Muscle layer of duodenum (tissue), 2 donors: ENCODE results near the gene FRK.
"Not testable (repeated sequence)": the region's sequence is repeated elsewhere in the genome, so short reads cannot be mapped to it uniquely, and the experiment has no call there.

Source experiments
- H3K27ac ChIP-seq: one replicate; pipeline ENCODE4 v1.7.0; 2013; ENCODE audit warnings: mild to moderate bottlenecking, low read length
- H3K27me3 ChIP-seq: one replicate; pipeline ENCODE4 v1.7.0; 2013; ENCODE audit warnings: low read depth, mild to moderate bottlenecking, control low read depth, low read length
- H3K36me3 ChIP-seq, 2 donors: one replicate each; pipeline ENCODE4 v1.7.0; 2013; ENCODE audit warnings: low read length in 2 of 2, control low read depth in 1 of 2, mild to moderate bottlenecking in 1 of 2; ENCODE audit not compliant: insufficient read depth in 2 of 2, control insufficient read depth in 1 of 2
- H3K4me1 ChIP-seq, 2 donors: one replicate each; pipeline ENCODE4 v1.7.0; 2013; ENCODE audit warnings: low read length in 2 of 2, mild to moderate bottlenecking in 2 of 2, control low read depth in 1 of 2, moderate library complexity in 1 of 2; ENCODE audit not compliant: insufficient read depth in 2 of 2, control insufficient read depth in 1 of 2
- H3K4me3 ChIP-seq, 2 donors: one replicate each; pipeline ENCODE4 v1.7.0; 2013; ENCODE audit warnings: low read length in 2 of 2, low read depth in 1 of 2, mild to moderate bottlenecking in 1 of 2
- H3K9me3 ChIP-seq, 2 donors: one replicate each; pipeline ENCODE4 v1.7.0; 2013; ENCODE audit warnings: low read length in 2 of 2, control low read depth in 1 of 2, mild to moderate bottlenecking in 1 of 2; ENCODE audit not compliant: control insufficient read depth in 1 of 2
- donor health status: healthy.

FRK gene

DNA sequence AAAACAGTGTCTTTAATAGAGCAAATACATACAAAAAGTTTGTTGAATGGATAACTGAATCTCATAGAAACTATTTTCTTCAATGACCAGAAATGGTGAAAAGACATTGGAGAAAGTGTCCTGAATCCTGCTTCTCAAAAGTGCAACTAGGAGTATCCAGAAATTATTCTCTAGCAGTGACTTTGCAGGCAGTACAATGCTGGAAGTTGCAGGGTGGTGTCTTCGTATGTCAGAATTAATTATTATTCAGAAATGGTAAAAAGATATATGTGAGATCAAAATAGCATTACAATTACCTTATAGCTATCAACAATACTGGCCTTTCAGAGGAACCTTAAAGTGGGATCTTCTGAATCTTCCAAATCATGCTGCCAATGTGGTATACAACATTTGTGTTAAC is 10.0 kb downstream of the FRK start:
- Histone ChIP-seq H3K4me1 (peaks cover 0 to 5% of the 10 kb centered on the region in 2 donors), H3K4me3 (no peak overlapping the region), H3K27ac (no peak overlapping the region)

DNA sequence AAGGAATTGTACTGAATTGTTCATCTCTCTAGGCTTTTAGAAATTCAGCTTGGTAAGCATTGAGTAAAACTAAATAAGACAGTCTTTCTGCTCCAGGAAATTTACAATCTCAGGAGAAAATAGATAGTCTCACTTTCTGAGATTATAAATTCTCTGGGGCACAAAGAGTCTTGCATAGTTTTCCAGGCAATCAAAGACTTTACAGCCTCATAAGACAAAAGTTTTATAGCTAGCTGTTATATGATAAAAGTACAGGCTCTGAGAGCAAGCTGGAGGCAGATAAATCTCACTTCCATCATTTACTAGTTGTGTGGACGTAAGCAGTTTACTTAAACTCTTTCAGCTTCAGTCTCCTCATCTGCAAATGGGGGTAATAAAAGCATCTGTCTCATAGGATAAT is 11.4 kb downstream of the FRK start:
- H3K4me1 ChIP-seq = peaks cover 0 to 5% of the 10 kb centered on the region in 2 donors
- no peaks in the 10 kb centered on the region for H3K9me3 ChIP-seq
- H3K27ac ChIP-seq = no peak overlapping the region
- H3K27me3 ChIP-seq = no peaks in the 10 kb centered on the region
- H3K36me3 ChIP-seq = no peaks in the 10 kb centered on the region
- H3K4me3 ChIP-seq = no peak overlapping the region

More for the DNA sequence above, 10.0 kb downstream of the FRK start:
- no peaks in the 10 kb centered on the region for H3K27me3 ChIP-seq
- no peaks in the 10 kb centered on the region for H3K36me3 ChIP-seq
- no peaks in the 10 kb centered on the region for H3K9me3 ChIP-seq

DNA sequence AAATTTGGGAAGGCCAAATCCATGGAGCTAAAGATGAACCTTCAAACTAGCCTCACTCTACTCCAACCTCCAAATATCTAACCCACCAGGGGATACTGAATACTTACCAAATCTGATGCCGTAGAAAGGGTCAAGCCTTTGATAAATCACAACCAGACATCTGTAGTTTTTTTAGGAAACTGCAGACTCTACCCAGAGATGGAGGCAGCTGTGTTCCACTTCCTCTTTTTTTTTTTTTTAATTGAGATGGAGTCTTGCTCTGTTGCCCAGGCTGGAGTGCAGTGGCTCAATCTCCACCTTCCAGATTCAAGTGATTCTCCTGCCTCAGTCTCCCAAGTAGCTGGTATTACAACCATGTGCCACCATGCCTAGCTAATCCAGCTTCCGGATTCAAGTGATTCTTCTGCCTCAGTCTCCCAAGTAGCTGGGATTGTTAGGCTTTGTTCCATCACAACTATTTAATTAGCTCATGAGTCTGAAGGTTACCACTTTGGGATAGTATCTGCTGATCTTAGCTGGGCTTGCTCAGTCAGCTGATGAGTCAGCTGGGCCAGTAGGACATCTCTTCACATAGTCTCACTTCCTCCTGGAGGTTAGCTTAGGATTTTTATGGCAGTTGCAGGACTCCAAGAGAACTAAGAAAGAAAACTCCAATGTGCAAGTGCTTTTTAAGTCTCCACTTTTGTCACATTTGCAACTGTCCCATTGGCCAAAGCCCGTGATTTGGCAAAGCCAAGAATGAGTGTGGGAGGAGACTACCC is 13.3 kb downstream of the FRK start:
- no peaks in the 10 kb centered on the region for H3K27me3 ChIP-seq
- no peaks in the 10 kb centered on the region for H3K36me3 ChIP-seq
- H3K4me3 ChIP-seq = no peak overlapping the region
- no peak overlapping the region for H3K27ac ChIP-seq
- H3K9me3 ChIP-seq = peaks cover 0 to 6% of the 10 kb centered on the region in 2 donors
- peaks cover 0 to 5% of the 10 kb centered on the region in 2 donors for H3K4me1 ChIP-seq

DNA sequence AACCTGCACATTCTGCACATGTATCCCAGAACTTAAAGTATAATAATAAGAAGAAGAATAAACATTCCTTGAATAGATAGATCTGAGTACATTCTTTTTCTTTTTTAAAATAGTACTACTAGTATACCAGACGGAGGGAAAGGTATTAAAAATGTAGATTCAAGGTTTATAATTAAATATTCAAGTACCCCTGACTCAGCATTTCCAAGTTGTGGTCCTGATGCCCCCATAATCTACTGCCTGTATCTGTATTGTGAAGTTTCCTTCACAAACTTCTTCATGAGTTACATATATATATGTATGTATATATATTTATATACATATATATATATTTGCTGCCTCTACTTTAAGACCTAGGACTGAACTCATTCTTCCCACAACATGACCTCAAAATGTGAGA is 14.0 kb downstream of the FRK start:
- Histone ChIP-seq H3K36me3 (no peaks in the 10 kb centered on the region), H3K9me3 (peaks cover 0 to 6% of the 10 kb centered on the region in 2 donors), H3K4me3 (no peak overlapping the region), H3K27ac (no peak overlapping the region), H3K4me1 (peaks cover 0 to 5% of the 10 kb centered on the region in 2 donors), H3K27me3 (no peaks in the 10 kb centered on the region)

DNA sequence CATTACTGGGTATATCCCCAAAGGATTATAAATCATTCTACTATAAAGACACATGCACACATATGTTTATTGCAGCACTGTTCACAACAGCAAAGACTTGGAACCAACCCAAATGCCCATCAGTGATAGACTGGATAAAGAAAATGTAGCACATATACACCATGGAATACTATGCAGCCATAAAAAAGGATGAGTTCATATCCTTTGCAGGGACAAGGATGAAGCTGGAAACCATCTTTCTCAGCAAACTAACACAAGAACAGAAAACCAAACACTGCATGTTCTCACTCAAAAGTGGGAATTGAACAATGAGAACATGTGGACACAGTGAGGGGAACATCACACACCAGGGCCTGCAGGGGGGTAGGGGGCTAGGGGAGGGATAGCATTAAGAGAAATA is 14.4 kb downstream of the FRK start:
- not testable (repeated sequence) for H3K27ac ChIP-seq, H3K36me3 ChIP-seq, H3K4me1 ChIP-seq, H3K27me3 ChIP-seq, H3K4me3 ChIP-seq, H3K9me3 ChIP-seq

DNA sequence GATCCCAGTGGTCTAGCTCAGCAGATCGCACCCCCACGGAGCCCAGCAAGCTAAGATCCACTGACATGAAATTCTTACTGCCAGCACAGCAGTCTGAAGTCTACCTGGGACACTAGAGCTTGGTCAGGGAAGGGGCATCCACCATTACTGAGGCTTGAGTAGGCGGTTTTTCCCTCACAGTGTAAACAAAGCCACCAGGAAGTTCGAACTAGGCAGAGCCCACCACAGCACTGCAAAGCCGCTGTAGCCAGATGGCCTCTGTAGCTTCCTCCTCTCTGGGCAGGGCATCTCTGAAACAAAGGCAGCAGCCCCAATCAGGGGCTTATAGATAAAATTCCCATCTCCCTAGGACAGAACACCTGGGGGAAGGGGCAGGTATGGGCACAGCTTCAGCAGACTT is 18.8 kb downstream of the FRK start:
- Histone ChIP-seq H3K27ac (no peak overlapping the region), H3K9me3 (peaks cover 0 to 6% of the 10 kb centered on the region in 2 donors), H3K36me3 (no peaks in the 10 kb centered on the region), H3K4me3 (no peak overlapping the region), H3K27me3 (no peaks in the 10 kb centered on the region), H3K4me1 (no peaks in the 10 kb centered on the region)

DNA sequence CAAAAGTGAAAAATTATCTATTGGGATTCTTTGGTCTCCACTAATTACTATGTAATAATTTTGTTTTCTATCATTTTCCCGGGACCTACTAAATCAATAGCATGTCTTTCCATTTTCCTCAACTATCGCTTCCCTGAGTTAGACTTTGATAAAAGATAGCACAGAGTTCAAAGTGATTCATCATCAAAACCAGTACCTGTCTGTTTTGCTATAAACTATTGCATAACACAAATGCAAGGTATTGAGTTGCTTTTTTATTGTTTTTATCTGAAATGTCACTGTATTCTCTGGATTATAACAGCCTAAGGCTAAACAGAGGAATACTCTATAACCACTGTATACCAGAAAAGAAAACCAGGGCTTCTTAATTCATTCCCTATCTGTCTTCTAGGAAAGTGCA is 19.7 kb downstream of the FRK start:
- Histone ChIP-seq H3K4me3 (no peak overlapping the region), H3K4me1 (no peaks in the 10 kb centered on the region), H3K9me3 (peaks cover 0 to 6% of the 10 kb centered on the region in 2 donors), H3K27me3 (no peaks in the 10 kb centered on the region), H3K27ac (no peak overlapping the region), H3K36me3 (no peaks in the 10 kb centered on the region)

DNA sequence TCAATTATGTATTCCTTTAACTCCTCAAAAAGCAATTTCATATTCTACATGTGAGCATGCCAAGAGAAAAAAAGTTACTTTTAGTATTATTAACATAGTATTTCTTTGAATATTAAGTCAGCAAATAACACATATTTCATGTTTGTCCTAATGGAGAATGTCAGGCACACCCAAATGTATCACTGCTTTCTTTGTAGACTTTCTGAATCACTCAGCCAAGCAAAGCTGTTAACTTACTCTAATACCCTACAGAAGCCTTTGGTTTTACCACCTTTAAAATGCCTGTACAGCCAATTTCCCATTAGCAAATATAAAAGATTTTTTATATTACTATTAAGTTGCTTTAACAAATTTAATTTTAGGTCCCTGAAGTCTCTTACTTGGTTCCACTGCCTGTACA is 23.8 kb downstream of the FRK start:
- Histone ChIP-seq H3K36me3 (no peaks in the 10 kb centered on the region), H3K27ac (no peak overlapping the region), H3K4me3 (no peak overlapping the region), H3K9me3 (no peaks in the 10 kb centered on the region), H3K27me3 (no peaks in the 10 kb centered on the region), H3K4me1 (no peaks in the 10 kb centered on the region)

DNA sequence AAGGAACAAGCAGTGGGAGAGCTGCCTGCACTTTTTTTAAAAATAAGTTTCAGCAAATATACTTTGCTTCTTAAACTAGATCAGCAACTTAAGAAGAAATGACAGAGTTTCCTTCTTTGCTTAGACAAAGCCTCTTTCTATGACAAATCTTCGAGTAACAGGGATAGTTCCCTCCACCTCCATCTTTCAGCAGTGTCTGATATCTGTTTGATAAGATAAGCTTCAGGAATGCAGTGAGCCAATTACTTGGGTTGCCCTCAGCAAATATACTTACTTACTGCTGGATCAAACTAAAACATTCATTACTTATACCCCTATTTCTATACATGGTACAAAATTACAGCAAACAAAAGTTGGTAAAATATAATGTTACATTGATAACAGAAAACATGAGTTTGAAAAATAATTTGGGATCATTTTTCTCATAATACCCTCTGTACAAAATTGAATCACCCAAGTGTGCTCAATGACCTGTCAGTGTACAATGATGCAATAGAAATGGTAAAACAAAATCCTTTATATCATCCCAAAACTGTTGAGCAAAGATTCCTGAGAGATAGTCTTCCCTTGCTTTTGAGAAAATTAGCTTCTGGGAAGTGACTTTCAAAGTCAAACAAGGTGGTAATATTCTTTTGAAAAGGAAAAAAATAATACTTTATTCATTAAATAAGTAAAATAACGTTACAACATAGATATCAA is 24.5 kb downstream of the FRK start:
- Histone ChIP-seq H3K9me3 (no peaks in the 10 kb centered on the region), H3K27ac (no peak overlapping the region), H3K4me1 (no peaks in the 10 kb centered on the region), H3K4me3 (no peak overlapping the region), H3K36me3 (no peaks in the 10 kb centered on the region), H3K27me3 (no peaks in the 10 kb centered on the region)

DNA sequence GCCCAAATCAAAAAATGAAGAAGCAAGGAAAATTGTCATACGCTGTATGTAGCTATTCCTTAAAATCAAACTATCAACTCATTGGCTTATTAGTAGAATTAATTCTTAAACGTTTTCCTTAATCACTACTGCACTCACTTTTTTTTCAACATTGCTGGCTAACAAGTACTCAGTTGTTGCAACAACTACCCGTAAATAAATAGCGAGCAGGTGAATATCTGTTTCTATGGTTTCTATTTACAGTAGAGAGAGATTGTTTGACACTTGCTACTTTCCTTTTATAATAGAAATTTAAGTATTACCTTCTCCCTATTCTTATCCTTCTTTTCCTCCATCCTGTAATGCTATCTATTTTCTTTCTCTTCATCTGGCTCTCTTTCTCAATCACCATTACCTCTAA is 25.1 kb downstream of the FRK start:
- Histone ChIP-seq H3K4me1 (peaks cover 0 to 4% of the 10 kb centered on the region in 2 donors), H3K36me3 (no peaks in the 10 kb centered on the region), H3K4me3 (no peak overlapping the region), H3K9me3 (no peaks in the 10 kb centered on the region), H3K27ac (no peak overlapping the region), H3K27me3 (no peaks in the 10 kb centered on the region)

DNA sequence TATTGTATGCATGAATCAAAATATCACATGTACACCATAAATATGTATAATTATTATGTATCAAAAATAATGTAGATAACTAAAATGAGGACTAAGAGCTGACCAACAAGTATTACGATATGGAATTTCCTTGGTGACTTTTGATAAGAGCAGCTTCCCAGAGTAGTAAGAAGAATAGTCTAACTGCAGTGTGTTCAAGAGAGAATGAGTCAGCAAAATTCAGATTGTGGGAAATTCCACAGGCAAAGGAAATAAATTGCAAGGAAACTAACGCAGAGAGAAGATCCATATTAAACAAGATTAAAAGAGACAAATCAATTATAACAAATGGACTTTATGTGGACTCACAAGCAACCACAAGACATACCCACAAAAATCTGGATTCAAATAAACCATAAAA is 26.4 kb downstream of the FRK start:
- Histone ChIP-seq H3K36me3 (no peaks in the 10 kb centered on the region), H3K27me3 (no peaks in the 10 kb centered on the region), H3K9me3 (no peaks in the 10 kb centered on the region), H3K4me3 (no peak overlapping the region), H3K27ac (no peak overlapping the region), H3K4me1 (peaks cover 0 to 6% of the 10 kb centered on the region in 2 donors)
